Esophagus mucosa (tissue), 1 donor: ENCODE results near the gene NSMF. TPM values are rescaled to one million over a fixed set of nuclear protein-coding genes. Genes with fewer than 3 reads are reported as not detected.
"Not testable (repeated sequence)": the region's sequence is repeated elsewhere in the genome, so short reads cannot be mapped to it uniquely, and the experiment has no call there.

Experiments used
- ATAC-seq: fragments of 200-7000 bp; cut with Tn5 transposase; one replicate; pipeline ENCODE4 v1.9.1; 2020
- total RNA-seq: library from RNA; stranded (reverse); gene quantifications from one replicate; pipeline ENCODE4 v1.2.4, GENCODE V29; 2023
- donor health status: DM: yes; HTN: yes; CAD: no.

NSMF gene
- total RNA-seq, 1 donor from 2014 or later = 13.9 TPM

GRCh38 chr9:137411645-137412380 lies 47.3 kb downstream of the NSMF start:
- peak; percentile 71 for ATAC-seq

GRCh38 chr9:137411260-137411644 lies 47.9 kb downstream of the NSMF start:
- peak; percentile 5 for ATAC-seq

- ATAC-seq = no peak
These were observed 48.3 kb downstream of the NSMF start for GRCh38 chr9:137410891-137411249.

- ATAC-seq = not testable (repeated sequence)
These were observed 48.8 kb downstream of the NSMF start for GRCh38 chr9:137410236-137410890.

GRCh38 chr9:137409515-137409914 lies 49.6 kb downstream of the NSMF start:
- ATAC-seq = no peak

- no peak for ATAC-seq
These were observed 50.3 kb downstream of the NSMF start for GRCh38 chr9:137408651-137409405.

- ATAC-seq = peak; percentile 3
These were observed 51.4 kb downstream of the NSMF start for GRCh38 chr9:137407590-137408300.

GRCh38 chr9:137406876-137407589 lies 52.1 kb downstream of the NSMF start:
- ATAC-seq = peak; percentile 75

- no peak for ATAC-seq
These were observed 52.9 kb downstream of the NSMF start for GRCh38 chr9:137406085-137406760.

- ATAC-seq = no peak
These were observed 53.5 kb downstream of the NSMF start for GRCh38 chr9:137405677-137406081.

GRCh38 chr9:137404961-137405567 lies 54.1 kb downstream of the NSMF start:
- ATAC-seq = no peak

- ATAC-seq = no peak
These were observed 55.9 kb downstream of the NSMF start for GRCh38 chr9:137403269-137403668.

- ATAC-seq = no peak
These were observed 56.4 kb downstream of the NSMF start for GRCh38 chr9:137402746-137403145.

GRCh38 chr9:137398561-137399468 lies 60.3 kb downstream of the NSMF start:
- peak; percentile 31 for ATAC-seq

GRCh38 chr9:137397675-137398423 lies 61.3 kb downstream of the NSMF start:
- no peak for ATAC-seq
